ENCODE data around the gene ANO2. TPM values are rescaled to one million over a fixed set of nuclear protein-coding genes. Genes with fewer than 3 reads are reported as not detected.

ANO2 gene
- total and polyA plus RNA-seq, 2 donors (not counting 3 experiments of a cell fraction or from before 2014, with no cell fraction given) = 15.4 to 65.0 TPM

- no peak overlapping the region for H3K4me2 ChIP-seq (ENCODE audit: insufficient read depth, low read length)
- H3K27ac ChIP-seq (ENCODE audit: insufficient read depth, low read depth, low read length) = no peak overlapping the region
- H3K9me1 ChIP-seq (replicated peaks; ENCODE audit: control insufficient read depth, extremely low read depth, insufficient read depth, low read length) = no peaks in the 10 kb centered on the region
- POLR2A ChIA-PET = no interaction called here
- TF ChIP-seq JUN (IDR thresholded peaks at IDR 0.05; ENCODE audit: borderline replicate concordance, insufficient read depth, insufficient read length, low read depth) = no peak
- no peak for TF ChIP-seq EZH2 (IDR thresholded peaks at IDR 0.05; ENCODE audit: borderline replicate concordance, low read depth, low read length, severe bottlenecking)
- TF ChIP-seq GATA2 (IDR thresholded peaks at IDR 0.05; ENCODE audit: insufficient read depth, insufficient read length, low read depth, low read length) = no peak
- TF ChIP-seq CTCF (IDR thresholded peaks at IDR 0.05; ENCODE audit: extremely low read depth in 1 of 2, insufficient read depth in 1 of 2, low read depth in 1 of 2, low read length in 2 of 2) = no peak
- TF ChIP-seq POLR2A (IDR thresholded peaks at IDR 0.05; ENCODE audit: low read depth, low read length) = no peak
- no peak for TF ChIP-seq FOS (IDR thresholded peaks at IDR 0.05; ENCODE audit: borderline replicate concordance, insufficient read depth, low read length)
- BruUV-seq (replicated peaks) = no TSS peak
- H2AFZ ChIP-seq (ENCODE audit: low read depth, low read length) = no peak overlapping the region
- DNase-seq (ENCODE audit: low read depth, low spot score) (no peak), FAIRE-seq (no peak)
- no peak overlapping the region for H3K4me3 ChIP-seq (replicated peaks in 1 of 3; ENCODE audit: insufficient read depth in 1 of 3, low read depth in 1 of 3, low read length in 3 of 3)
- H3K36me3 ChIP-seq (ENCODE audit: control insufficient read depth in 2 of 2, extremely low read depth in 1 of 2, insufficient read depth in 2 of 2, low read length in 2 of 2) = peaks cover 0 to 12% of the 10 kb centered on the region in 2 experiments
- H3K27me3 ChIP-seq (ENCODE audit: control insufficient read depth in 2 of 2, insufficient read depth in 2 of 2, low read length in 2 of 2) = no peaks in the 10 kb centered on the region
- H3K4me1 ChIP-seq (ENCODE audit: control insufficient read depth, extremely low read depth, insufficient read depth, low read length) = no peaks in the 10 kb centered on the region
- no peaks in the 10 kb centered on the region for H3K79me2 ChIP-seq (ENCODE audit: control insufficient read depth, insufficient read depth, low read length)
- H4K20me1 ChIP-seq (replicated peaks; ENCODE audit: control insufficient read depth, extremely low read depth, insufficient read depth, low read length) = peaks cover 2% of the 10 kb centered on the region
- H3K9me3 ChIP-seq (replicated peaks; ENCODE audit: control insufficient read depth, insufficient read depth, low read length) = no peaks in the 10 kb centered on the region
- intact Hi-C loops (cut with micrococcal nuclease) = no loop called here
- dilution Hi-C loops (cut with MboI; ENCODE audit: extremely low pct_ligation_motif_present, low sequenced_read_pairs) = no loop called here
- H3K9ac ChIP-seq (replicated peaks; ENCODE audit: extremely low read depth, insufficient read depth, low read length) = no peak overlapping the region
- CTCF ChIA-PET = no interaction called here
Measured at GRCh38 chr12:5710260-5710878, 234.7 kb downstream of the ANO2 start.
